Spleen (tissue), 7 donors: ENCODE data around the gene ATRN.

Source experiments
- CTCF ChIP-seq, 11 experiments: fragments of 200-600 bp in 7 of 11; fragments of 450-650 bp in 4 of 11; sonication (generic) in 4 of 11; IDR thresholded peaks in 8 of 11; conservative IDR thresholded peaks in 3 of 11; 1 replicate in 7 of 11; 2 replicates in 4 of 11; pipeline versions ENCODE4 v1.4.0 to v1.8.0; 2016 to 2021; ENCODE audit warnings: antibody characterized with exemption in 11 of 11, inconsistent platforms in 4 of 11, mild to moderate bottlenecking in 1 of 11
- POLR2A ChIP-seq, 3 donors: fragments of 450-650 bp; IDR thresholded peaks; one replicate each; pipeline ENCODE4 v1.5.1; 2017; ENCODE audit warnings: antibody characterized with exemption in 3 of 3, mild to moderate bottlenecking in 1 of 3
- POLR2AphosphoS5 ChIP-seq, 3 donors: sonication (generic); formaldehyde crosslinking; IDR thresholded peaks; one replicate each; pipeline ENCODE4 v1.5.1; 2017; ENCODE audit warnings: antibody characterized with exemption in 3 of 3
- donor health status: DM: no; HTN: no; CAD: no; lungs with moderate emphysema.
- donor health status: DM: no; HTN: no; CAD: no.
- donor health status: DM: no; HTN: no; CAD: no.

- TF ChIP-seq POLR2AphosphoS5 (IDR thresholded peaks at IDR 0.05) (no peak), CTCF (IDR thresholded peaks at IDR 0.05 in 8 of 11, conservative IDR thresholded peaks at IDR 0.05 in 3 of 11) (no peak), POLR2A (IDR thresholded peaks at IDR 0.05) (no peak)
Measured at GRCh38 chr20:3616250-3616649, 145.4 kb downstream of the ATRN start.
